ENCODE measurements around the gene SPDYE2. TPM values are rescaled to one million over a fixed set of nuclear protein-coding genes. Genes with fewer than 3 reads are reported as not detected.
A peak's percentile ranks its signal among the peaks of the same experiment; 100 is the strongest.
"Not testable (repeated sequence)": the region's sequence is repeated elsewhere in the genome, so short reads cannot be mapped to it uniquely, and the experiment has no call there.

The SPDYE2 gene
- total and polyA plus RNA-seq, 7 donors: 0.05 to 0.13 (median 0.10) TPM; not detected in 4

GRCh38 chr7:102604431-102605145, 53.6 kb downstream of the SPDYE2 start:
- peak; percentile 76 to 79 (median 78) for ATAC-seq
- H3K9me3 ChIP-seq; DNase-seq; H3K4me1 ChIP-seq; H3K4me3 ChIP-seq; H3K27me3 ChIP-seq (ENCODE audit: insufficient read depth in 3 of 3, low read length in 2 of 3); H3K36me3 ChIP-seq (ENCODE audit: insufficient read depth in 1 of 2, low read depth in 1 of 2); H3K27ac ChIP-seq; intact Hi-C loops (cut with DNase I): not testable (repeated sequence)
- WGBS, 3 donors: 26% methylated on average over 5 of the region's 19 CpGs; no CpG with 5 or more reads in 2 of the 3 donors

GRCh38 chr7:102606848-102607247, 55.8 kb downstream of the SPDYE2 start:
- intact Hi-C loops (cut with DNase I); H3K4me1 ChIP-seq; H3K9me3 ChIP-seq; H3K27me3 ChIP-seq (ENCODE audit: insufficient read depth in 3 of 3, low read length in 2 of 3); H3K4me3 ChIP-seq; H3K27ac ChIP-seq; H3K36me3 ChIP-seq (ENCODE audit: insufficient read depth in 1 of 2, low read depth in 1 of 2); DNase-seq: not testable (repeated sequence)
- peak; percentile 44 to 62 (median 50) for ATAC-seq
- no CpG with 5 or more reads among the region's 5 CpGs for WGBS, 3 donors

DNA sequence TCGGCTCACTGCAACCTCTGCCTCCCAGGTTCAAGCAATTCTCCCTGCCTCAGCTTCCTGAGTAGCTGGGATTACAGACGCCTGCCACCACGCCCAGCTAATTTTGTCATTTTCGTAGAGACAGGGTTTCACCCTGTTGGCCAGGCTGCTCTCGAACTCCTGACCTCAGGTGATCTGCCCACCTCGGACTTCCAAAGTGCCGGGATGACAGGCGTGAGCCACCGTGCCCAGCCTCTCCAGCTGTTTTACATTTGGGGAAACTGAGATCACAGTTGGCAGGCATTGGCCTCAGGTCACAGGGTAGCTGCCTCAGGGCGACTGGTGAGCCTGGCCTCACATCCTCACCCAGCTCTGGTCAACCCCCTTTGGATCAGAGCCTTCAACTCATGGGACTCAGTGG, 58.7 kb downstream of the SPDYE2 start:
- intact Hi-C loops (cut with DNase I); H3K9me3 ChIP-seq; H3K36me3 ChIP-seq (ENCODE audit: insufficient read depth in 1 of 2, low read depth in 1 of 2); H3K4me3 ChIP-seq; H3K4me1 ChIP-seq; DNase-seq; ATAC-seq; H3K27me3 ChIP-seq (ENCODE audit: insufficient read depth in 3 of 3, low read length in 2 of 3); H3K27ac ChIP-seq: not testable (repeated sequence)
- WGBS, 3 donors: 23 to 24% methylated on average over 4 to 5 of the region's 10 CpGs; no CpG with 5 or more reads in 1 of the 3 donors

- H3K27me3 ChIP-seq (ENCODE audit: insufficient read depth in 3 of 3, low read length in 2 of 3); ATAC-seq; intact Hi-C loops (cut with DNase I); H3K4me1 ChIP-seq; H3K9me3 ChIP-seq; H3K27ac ChIP-seq; H3K36me3 ChIP-seq (ENCODE audit: insufficient read depth in 1 of 2, low read depth in 1 of 2): not testable (repeated sequence)
- DNase-seq: peak in 1 of 2 donors; percentile 40
- WGBS, 3 donors: no CpG with 5 or more reads among the region's 7 CpGs
- H3K4me3 ChIP-seq: peak overlapping the region; percentile 30
Observed at GRCh38 chr7:102610441-102610840, 59.4 kb downstream of the SPDYE2 start.

DNA sequence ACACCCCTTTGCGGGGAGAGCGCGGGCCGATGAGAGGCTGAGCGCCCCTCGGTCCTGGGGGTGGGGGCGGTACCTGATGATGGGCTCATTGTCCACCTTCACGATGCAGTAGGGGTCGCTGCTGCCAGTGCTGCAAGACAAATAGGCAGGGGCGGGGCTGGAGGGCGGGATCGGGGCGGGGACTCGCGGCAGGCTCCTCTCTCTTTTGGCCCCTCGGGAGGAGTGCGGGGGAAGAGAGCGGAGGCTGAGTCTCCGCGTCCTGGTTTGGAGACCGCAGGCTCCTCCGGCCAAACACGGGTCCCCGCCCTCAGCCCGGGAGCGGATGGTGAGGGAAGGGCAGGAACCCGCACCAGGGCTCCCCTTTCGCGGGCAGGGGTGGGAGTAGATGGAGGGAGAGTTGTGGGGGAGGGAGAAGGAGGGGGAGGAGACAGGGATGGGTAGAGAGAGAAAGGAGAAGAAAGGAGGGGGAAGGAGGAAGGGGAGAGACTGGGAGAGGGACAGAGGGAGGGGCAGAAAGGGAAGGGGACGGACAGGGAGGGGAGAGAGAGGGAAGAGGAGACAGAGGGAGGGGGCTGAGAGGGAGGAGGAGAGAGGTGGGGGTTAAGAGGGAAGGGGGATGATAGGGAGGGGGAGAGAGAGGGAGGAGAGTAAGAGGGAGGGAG, 60.1 kb downstream of the SPDYE2 start:
- H3K27ac ChIP-seq; H3K4me1 ChIP-seq; H3K27me3 ChIP-seq (ENCODE audit: insufficient read depth in 3 of 3, low read length in 2 of 3); H3K9me3 ChIP-seq; H3K4me3 ChIP-seq; DNase-seq; intact Hi-C loops (cut with DNase I); H3K36me3 ChIP-seq (ENCODE audit: insufficient read depth in 1 of 2, low read depth in 1 of 2): not testable (repeated sequence)
- ATAC-seq: peak; percentile 28 to 61 (median 50)
- no CpG with 5 or more reads among the region's 30 CpGs for WGBS, 3 donors

DNA sequence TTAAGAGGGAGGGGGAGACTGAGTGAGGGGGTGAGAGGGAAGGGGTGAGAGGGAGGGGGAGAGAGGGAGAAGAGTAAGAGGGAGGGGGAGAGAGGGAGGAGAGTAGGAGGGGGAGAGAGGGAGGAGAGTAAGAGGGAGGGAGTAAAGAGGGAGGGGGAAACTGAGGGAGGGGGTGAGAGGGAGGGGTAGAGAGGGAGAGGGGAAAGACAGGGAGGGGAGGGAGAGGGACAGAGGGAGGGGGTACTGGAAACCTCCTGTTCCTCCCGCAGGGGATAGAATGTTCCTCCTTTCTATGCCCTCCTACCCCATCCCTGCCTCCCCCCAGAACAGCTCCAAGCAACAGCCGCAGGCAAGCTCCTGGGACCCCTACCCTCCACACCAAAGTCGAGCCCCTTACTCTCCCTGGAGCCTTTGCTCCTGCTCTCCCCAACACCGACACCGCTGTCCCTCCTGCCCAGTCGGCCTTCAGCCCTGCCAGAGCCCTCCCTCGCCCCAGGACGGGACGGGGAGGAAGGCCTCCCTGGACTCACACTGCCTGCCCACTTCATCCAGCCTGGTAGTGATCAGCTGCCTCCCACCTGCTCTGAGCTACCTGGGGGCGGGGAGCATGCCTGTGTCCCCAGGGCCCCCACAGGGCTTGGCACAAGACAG, 60.8 kb downstream of the SPDYE2 start:
- H3K4me3 ChIP-seq: peak overlapping the region; percentile 47
- 2 to 13% (median 4%) methylated on average over 6 to 8 of the region's 10 CpGs for WGBS, 3 donors
- H3K4me1 ChIP-seq; H3K36me3 ChIP-seq (ENCODE audit: insufficient read depth in 1 of 2, low read depth in 1 of 2); H3K9me3 ChIP-seq; H3K27me3 ChIP-seq (ENCODE audit: insufficient read depth in 3 of 3, low read length in 2 of 3); intact Hi-C loops (cut with DNase I): not testable (repeated sequence)
- H3K27ac ChIP-seq: peak overlapping the region; percentile 65
- peak; percentile 48 to 72 for DNase-seq
- peak in 3 of 4 donors; percentile 13 to 21 (median 17) for ATAC-seq

Other genes starting within 250 kb of the SPDYE2 start
- gene SPDYE6, start 194.8 kb upstream of the SPDYE2 start, total RNA-seq: not detected
- under 1 TPM; 0.05 to 0.08 (median 0.08) TPM for gene SPDYE6, start 194.8 kb upstream of the SPDYE2 start, polyA plus RNA-seq
- 10 to 100 TPM in 3 of 4 donors, 1 to 10 TPM in 1; 9.7 to 20.1 (median 13.2) TPM for gene PRKRIP1, start 154.9 kb upstream of the SPDYE2 start, total RNA-seq
- 10 to 100 TPM; 13.1 to 20.4 (median 15.9) TPM for gene PRKRIP1, start 154.9 kb upstream of the SPDYE2 start, polyA plus RNA-seq
- 1 to 10 TPM; 1.9 to 4.4 (median 2.9) TPM for gene ORAI2, start 117.7 kb upstream of the SPDYE2 start, total RNA-seq
- gene ORAI2, start 117.7 kb upstream of the SPDYE2 start, polyA plus RNA-seq: 1 to 10 TPM; 1.3 to 3.6 (median 1.5) TPM
- 1 to 10 TPM; 2.7 to 8.2 (median 6.5) TPM for gene ALKBH4, start 86.4 kb upstream of the SPDYE2 start, total RNA-seq
- 10 to 100 TPM in 1 of 3 donors, 1 to 10 TPM in 2; 8.4 to 11.1 (median 8.6) TPM for gene ALKBH4, start 86.4 kb upstream of the SPDYE2 start, polyA plus RNA-seq
- 10 to 100 TPM; 10.4 to 15.6 (median 12.5) TPM for gene LRWD1, start 86.2 kb upstream of the SPDYE2 start, total RNA-seq
- gene LRWD1, start 86.2 kb upstream of the SPDYE2 start, polyA plus RNA-seq: 10 to 100 TPM; 19.6 to 40.9 (median 27.2) TPM
- gene POLR2J, start 72.3 kb upstream of the SPDYE2 start, total RNA-seq: 100 to 1,000 TPM in 1 of 4 donors, 10 to 100 TPM in 3; 55.9 to 101 (median 68.2) TPM
- 100 to 1,000 TPM; 115 to 229 (median 166) TPM for gene POLR2J, start 72.3 kb upstream of the SPDYE2 start, polyA plus RNA-seq
- gene RASA4B, start 33.4 kb upstream of the SPDYE2 start, total RNA-seq: 100 to 1,000 TPM in 1 of 4 donors, 10 to 100 TPM in 3; 85.1 to 139 (median 88.8) TPM
- gene RASA4B, start 33.4 kb upstream of the SPDYE2 start, polyA plus RNA-seq: 100 to 1,000 TPM in 1 of 3 donors, 10 to 100 TPM in 2; 29.5 to 116 (median 49.0) TPM
- gene UPK3BL2, start 7.5 kb upstream of the SPDYE2 start, total RNA-seq: 10 to 100 TPM in 1 of 4 donors, 1 to 10 TPM in 3; 1.7 to 11.1 (median 4.3) TPM
- gene UPK3BL2, start 7.5 kb upstream of the SPDYE2 start, polyA plus RNA-seq: 1 to 10 TPM in 2 of 3 donors, under 1 TPM in 1; 0.88 to 6.2 (median 2.4) TPM
- 10 to 100 TPM in 2 of 4 donors, 1 to 10 TPM in 2; 9.3 to 14.6 (median 11.1) TPM for gene POLR2J3, start 21.4 kb downstream of the SPDYE2 start, total RNA-seq
- gene POLR2J3, start 21.4 kb downstream of the SPDYE2 start, polyA plus RNA-seq: 10 to 100 TPM; 35.4 to 85.3 (median 46.0) TPM
- gene RASA4, start 65.5 kb downstream of the SPDYE2 start, total RNA-seq: 100 to 1,000 TPM; 185 to 266 (median 193) TPM
- gene RASA4, start 65.5 kb downstream of the SPDYE2 start, polyA plus RNA-seq: 100 to 1,000 TPM in 2 of 3 donors, 10 to 100 TPM in 1; 83.1 to 270 (median 107) TPM
- 1 to 10 TPM; 1.9 to 8.0 (median 6.8) TPM for gene UPK3BL1, start 91.6 kb downstream of the SPDYE2 start, total RNA-seq
- 10 to 100 TPM; 11.7 to 18.3 (median 14.6) TPM for gene UPK3BL1, start 91.6 kb downstream of the SPDYE2 start, polyA plus RNA-seq
- not detected for gene SPDYE2B, start 99.1 kb downstream of the SPDYE2 start, total RNA-seq
- not detected for gene SPDYE2B, start 99.1 kb downstream of the SPDYE2 start, polyA plus RNA-seq
- 1 to 10 TPM; 1.4 to 5.0 (median 3.3) TPM for gene POLR2J2, start 120.4 kb downstream of the SPDYE2 start, total RNA-seq
- 1 to 10 TPM; 1.3 to 1.9 (median 1.6) TPM for gene POLR2J2, start 120.4 kb downstream of the SPDYE2 start, polyA plus RNA-seq
- gene FAM185A, start 197.8 kb downstream of the SPDYE2 start, total RNA-seq: 1 to 10 TPM; 6.7 to 9.6 (median 8.6) TPM
- 10 to 100 TPM in 1 of 3 donors, 1 to 10 TPM in 2; 5.2 to 11.1 (median 5.4) TPM for gene FAM185A, start 197.8 kb downstream of the SPDYE2 start, polyA plus RNA-seq

All from psoas muscle (tissue), 8 donors.